HL-60/S4 treated with retinoic acid at 250 ng/mL for 4 days and 3 days (cell line): ENCODE measurements around the gene KTN1.

ENCODE experiments used
- in situ Hi-C: fragments of 300-500 bp; cut with MboI; formaldehyde crosslinking; loops from 2 replicates; pipeline ENCODE4 v1.7.0; 2022; ENCODE audit warnings: low sequenced_read_pairs

KTN1 gene

GRCh38 chr14:55711175-55711811, 131.3 kb downstream of the KTN1 start:
- in situ Hi-C loops: no loop called here

- in situ Hi-C loops: no loop called here
Measured at GRCh38 chr14:55712491-55712890, 132.5 kb downstream of the KTN1 start.

GRCh38 chr14:55713486-55713885, 133.5 kb downstream of the KTN1 start:
- in situ Hi-C loops: no loop called here

GRCh38 chr14:55715889-55716288, 135.9 kb downstream of the KTN1 start:
- in situ Hi-C loops: no loop called here

- in situ Hi-C loops: no loop called here
Measured at GRCh38 chr14:55717621-55718020, 137.6 kb downstream of the KTN1 start.

GRCh38 chr14:55718551-55718950, 138.5 kb downstream of the KTN1 start:
- in situ Hi-C loops: no loop called here

GRCh38 chr14:55720796-55721195, 140.8 kb downstream of the KTN1 start:
- in situ Hi-C loops: no loop called here

GRCh38 chr14:55721353-55721752, 141.3 kb downstream of the KTN1 start:
- in situ Hi-C loops: no loop called here

- in situ Hi-C loops: no loop called here
Measured at GRCh38 chr14:55722054-55722453, 142.0 kb downstream of the KTN1 start.

- in situ Hi-C loops: no loop called here
Measured at GRCh38 chr14:55724736-55725135, 144.7 kb downstream of the KTN1 start.

GRCh38 chr14:55730592-55731310, 150.7 kb downstream of the KTN1 start:
- in situ Hi-C loops: no loop called here

GRCh38 chr14:55731311-55731872, 151.4 kb downstream of the KTN1 start:
- in situ Hi-C loops: no loop called here

- in situ Hi-C loops: no loop called here
Measured at GRCh38 chr14:55731881-55732498, 152.0 kb downstream of the KTN1 start.

GRCh38 chr14:55733599-55733998, 153.6 kb downstream of the KTN1 start:
- in situ Hi-C loops: no loop called here
